ENCODE measurements around the gene GATA2. TPM values are rescaled to one million over a fixed set of nuclear protein-coding genes. Genes with fewer than 3 reads are reported as not detected.

The GATA2 gene
- total and polyA plus RNA-seq, 9 donors, result 4.0 to 16.1 (median 6.1) TPM

- intact Hi-C loops (cut with DNase I), result loop anchor here in 2 of 4 donors (5.0 to 10.0 kb wide), 2 partner anchors 67 to 420 kb away; no protein-coding TSS in a partner anchor
- H3K27ac ChIP-seq, result no peak overlapping the region
- no peak overlapping the region for H3K4me3 ChIP-seq
- DNase-seq, result no peak
- H3K36me3 ChIP-seq, result no peaks in the 10 kb centered on the region
- WGBS, 3 donors, result 67 to 83% (median 77%) methylated on average over 2 of the region's 2 CpGs
- TF ChIP-seq EP300 (IDR thresholded peaks at IDR 0.05), result no peak
- TF ChIP-seq POLR2A (IDR thresholded peaks at IDR 0.05), result no peak
- no peak for TF ChIP-seq CTCF (IDR thresholded peaks at IDR 0.05)
- peaks cover 10% of the 10 kb centered on the region for H3K27me3 ChIP-seq
- H3K9me3 ChIP-seq, result no peaks in the 10 kb centered on the region
- H3K4me1 ChIP-seq (ENCODE audit: insufficient read depth), result peaks cover 11% of the 10 kb centered on the region
Measured at GRCh38 chr3:128494367-128494650, 1.3 kb upstream of the GATA2 start.

- intact Hi-C loops (cut with DNase I), result loop anchor here in 2 of 4 donors (5.0 to 10.0 kb wide), 2 partner anchors 66 to 419 kb away; no protein-coding TSS in a partner anchor
- H3K4me1 ChIP-seq (ENCODE audit: insufficient read depth), result peaks cover 15% of the 10 kb centered on the region
- H3K9me3 ChIP-seq, result no peaks in the 10 kb centered on the region
- peak in 1 of 5 donors; percentile 15 for DNase-seq
- WGBS, 3 donors, result 16 to 38% (median 25%) methylated on average over 13 of the region's 13 CpGs
- TF ChIP-seq EP300 (IDR thresholded peaks at IDR 0.05), result no peak
- H3K4me3 ChIP-seq, result peak overlapping the region; percentile 58
- H3K27me3 ChIP-seq, result peaks cover 10% of the 10 kb centered on the region
- H3K36me3 ChIP-seq, result no peaks in the 10 kb centered on the region
- no peak overlapping the region for H3K27ac ChIP-seq
Measured at GRCh38 chr3:128493570-128494366, 767 bp upstream of the GATA2 start.

GRCh38 chr3:128491941-128492670 lies 895 bp downstream of the GATA2 start:
- intact Hi-C loops (cut with DNase I), result loop anchor here in 2 of 4 donors (5.0 to 10.0 kb wide), 2 partner anchors 65 to 417 kb away; no protein-coding TSS in a partner anchor
- WGBS, 3 donors, result 7 to 38% (median 10%) methylated on average over 52 to 70 of the region's 70 CpGs

GRCh38 chr3:128491691-128491940 lies 1.4 kb downstream of the GATA2 start:
- intact Hi-C loops (cut with DNase I), result loop anchor here in 2 of 4 donors (5.0 to 10.0 kb wide), 2 partner anchors 64 to 417 kb away; no protein-coding TSS in a partner anchor
- 18 to 36% (median 19%) methylated on average over 19 of the region's 19 CpGs for WGBS, 3 donors
- peak overlapping the region; percentile 58 for H3K4me3 ChIP-seq
- no peaks in the 10 kb centered on the region for H3K36me3 ChIP-seq
- no peak for TF ChIP-seq POLR2A (IDR thresholded peaks at IDR 0.05)
- TF ChIP-seq EP300 (IDR thresholded peaks at IDR 0.05), result no peak
- TF ChIP-seq CTCF (IDR thresholded peaks at IDR 0.05), result no peak
- peak in 1 of 5 donors; percentile 39 for DNase-seq
- H3K9me3 ChIP-seq, result no peaks in the 10 kb centered on the region
- H3K4me1 ChIP-seq (ENCODE audit: insufficient read depth), result peaks cover 19% of the 10 kb centered on the region
- H3K27me3 ChIP-seq, result peaks cover 10% of the 10 kb centered on the region
- H3K27ac ChIP-seq, result no peak overlapping the region

More at GRCh38 chr3:128491941-128492670, 895 bp downstream of the GATA2 start:
- H3K27ac ChIP-seq, result no peak overlapping the region
- H3K27me3 ChIP-seq, result peaks cover 10% of the 10 kb centered on the region
- H3K9me3 ChIP-seq, result no peaks in the 10 kb centered on the region
- H3K4me3 ChIP-seq, result peak overlapping the region; percentile 58
- peak in 1 of 5 donors; percentile 29 for DNase-seq
- H3K4me1 ChIP-seq (ENCODE audit: insufficient read depth), result peaks cover 21% of the 10 kb centered on the region
- no peaks in the 10 kb centered on the region for H3K36me3 ChIP-seq
- TF ChIP-seq EP300 (IDR thresholded peaks at IDR 0.05), result no peak

- intact Hi-C loops (cut with DNase I), result loop anchor here in 2 of 4 donors (5.0 to 10.0 kb wide), 2 partner anchors 64 to 416 kb away; no protein-coding TSS in a partner anchor
- Histone ChIP-seq H3K27ac (no peak overlapping the region), H3K4me1 (ENCODE audit: insufficient read depth) (peaks cover 19% of the 10 kb centered on the region), H3K36me3 (no peaks in the 10 kb centered on the region), H3K9me3 (no peaks in the 10 kb centered on the region), H3K4me3 (peak overlapping the region; percentile 58), H3K27me3 (peaks cover 10% of the 10 kb centered on the region)
- DNase-seq, result peak in 2 of 5 donors; percentile 22 to 28
- TF ChIP-seq CTCF (IDR thresholded peaks at IDR 0.05), result no peak
- TF ChIP-seq POLR2A (IDR thresholded peaks at IDR 0.05), result no peak
- TF ChIP-seq EP300 (IDR thresholded peaks at IDR 0.05), result no peak
- 13 to 27% (median 19%) methylated on average over 23 of the region's 23 CpGs for WGBS, 3 donors
Measured at GRCh38 chr3:128490915-128491690, 1.9 kb downstream of the GATA2 start.
